GM12864 (cell line): ENCODE measurements around the gene RNF213.
"Not testable (repeated sequence)": the region's sequence is repeated elsewhere in the genome, so short reads cannot be mapped to it uniquely, and the experiment has no call there.

Source experiments
- DNase-seq: peaks from one replicate; pipeline ENCODE4 v3.0.0-alpha.2; 2011; ENCODE audit warnings: low read depth
- H3K4me3 ChIP-seq: 2 replicates; pipeline ENCODE4 v1.5.1; 2011; ENCODE audit warnings: mild to moderate bottlenecking, low read depth, low read length, control low read depth
- CTCF ChIP-seq: IDR thresholded peaks from 2 replicates; pipeline ENCODE4 v1.5.1; 2011; ENCODE audit warnings: low read depth, mild to moderate bottlenecking, moderate library complexity, low read length, control low read depth, inconsistent platforms; ENCODE audit errors: missing control alignments

The RNF213 gene

DNA sequence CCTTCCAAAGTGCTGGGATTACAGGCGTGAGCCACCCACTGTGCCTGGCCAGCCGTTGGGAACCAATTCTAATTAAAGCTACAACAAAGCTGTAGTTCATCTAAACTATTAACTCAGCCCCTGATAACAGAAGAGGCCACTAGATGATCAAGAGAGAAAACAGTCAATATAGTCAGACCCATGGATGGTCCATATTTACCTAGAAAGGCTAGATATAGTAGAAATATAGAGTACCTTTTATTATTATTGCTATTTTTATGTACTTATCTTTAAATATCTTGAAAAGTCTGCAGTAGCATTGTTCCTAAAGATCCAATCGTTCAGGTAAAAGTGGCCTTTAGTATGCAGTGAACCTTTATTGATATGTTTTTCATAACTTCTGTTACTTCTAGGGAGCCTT is 43.2 kb downstream of the RNF213 start:
- H3K4me3 ChIP-seq, result no peak overlapping the region
- DNase-seq, result no peak
- no peak for TF ChIP-seq CTCF

DNA sequence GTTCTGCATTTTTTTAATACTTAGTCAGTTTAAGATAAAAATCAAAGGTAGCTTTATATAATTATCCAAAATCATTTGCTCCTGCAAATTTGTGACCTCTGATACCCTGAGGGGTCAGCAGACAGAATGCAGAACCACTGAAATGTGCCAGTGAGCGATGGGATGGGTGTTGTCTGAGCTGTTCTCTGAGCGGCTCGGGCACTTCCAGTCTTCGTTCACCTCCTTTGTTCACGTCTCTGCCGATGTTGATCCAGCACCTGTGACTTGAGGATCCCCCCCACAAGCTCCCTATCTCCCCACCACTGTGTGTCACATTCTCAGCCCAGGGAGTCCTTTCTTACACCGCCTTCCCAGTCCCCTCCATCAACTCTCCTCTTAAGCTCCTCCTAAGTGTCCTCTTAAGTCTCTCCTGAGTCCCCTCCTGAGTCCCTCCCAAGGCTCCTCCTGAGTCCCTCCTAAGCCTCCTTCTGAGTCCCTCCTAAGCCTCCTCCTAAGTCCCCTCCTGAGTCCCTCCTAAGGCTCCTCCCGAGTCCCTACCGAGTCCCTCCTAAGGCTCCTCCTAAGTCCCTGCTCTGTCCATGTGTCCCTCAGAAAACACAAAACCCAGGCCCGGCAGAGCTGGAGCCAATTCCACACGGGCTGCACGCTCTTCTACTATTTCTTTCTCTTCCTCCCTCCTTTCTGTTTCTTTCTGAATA is 47.5 kb downstream of the RNF213 start:
- H3K4me3 ChIP-seq, result no peak overlapping the region
- no peak for DNase-seq
- TF ChIP-seq CTCF, result no peak

DNA sequence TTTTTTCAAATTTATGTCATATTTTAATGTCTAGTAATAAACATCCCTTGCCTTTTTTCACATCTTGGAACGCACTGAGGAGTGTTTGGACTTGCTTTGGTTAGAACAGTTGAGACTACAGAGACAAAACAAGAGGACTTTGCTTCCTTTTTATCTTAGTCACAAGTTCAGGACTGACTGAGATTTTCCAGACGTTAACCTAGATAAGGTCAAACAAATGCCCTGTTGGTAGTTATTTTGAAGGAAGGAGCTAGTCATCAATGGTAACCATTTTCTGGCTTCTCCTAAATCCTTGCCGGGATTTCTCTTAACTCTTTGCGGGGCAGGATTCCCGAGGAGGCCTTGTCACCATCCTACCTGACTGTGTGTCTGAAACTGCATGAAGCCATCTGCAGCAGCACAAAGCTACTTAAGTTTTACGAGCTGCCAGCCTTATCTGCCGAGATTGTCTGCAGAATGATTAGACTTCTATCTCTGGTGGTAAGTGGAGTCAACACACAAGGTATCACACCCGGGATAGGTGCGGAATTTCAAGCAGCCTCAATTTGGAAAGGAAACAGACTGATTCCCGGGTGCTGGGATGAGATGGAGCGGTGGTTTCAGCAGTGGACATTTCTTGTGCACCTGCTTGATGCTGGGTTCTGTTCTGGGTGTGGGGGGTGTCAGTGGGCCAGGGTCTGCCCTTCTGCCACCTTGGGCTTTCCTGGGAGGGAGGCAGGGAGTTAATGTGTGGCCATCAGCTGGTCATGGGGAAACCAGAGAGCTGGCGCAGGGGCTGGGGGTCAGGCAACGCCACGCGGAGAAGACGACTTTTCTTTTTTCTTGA is 48.3 kb downstream of the RNF213 start:
- no peak for TF ChIP-seq CTCF
- H3K4me3 ChIP-seq, result no peak overlapping the region
- DNase-seq, result no peak

DNA sequence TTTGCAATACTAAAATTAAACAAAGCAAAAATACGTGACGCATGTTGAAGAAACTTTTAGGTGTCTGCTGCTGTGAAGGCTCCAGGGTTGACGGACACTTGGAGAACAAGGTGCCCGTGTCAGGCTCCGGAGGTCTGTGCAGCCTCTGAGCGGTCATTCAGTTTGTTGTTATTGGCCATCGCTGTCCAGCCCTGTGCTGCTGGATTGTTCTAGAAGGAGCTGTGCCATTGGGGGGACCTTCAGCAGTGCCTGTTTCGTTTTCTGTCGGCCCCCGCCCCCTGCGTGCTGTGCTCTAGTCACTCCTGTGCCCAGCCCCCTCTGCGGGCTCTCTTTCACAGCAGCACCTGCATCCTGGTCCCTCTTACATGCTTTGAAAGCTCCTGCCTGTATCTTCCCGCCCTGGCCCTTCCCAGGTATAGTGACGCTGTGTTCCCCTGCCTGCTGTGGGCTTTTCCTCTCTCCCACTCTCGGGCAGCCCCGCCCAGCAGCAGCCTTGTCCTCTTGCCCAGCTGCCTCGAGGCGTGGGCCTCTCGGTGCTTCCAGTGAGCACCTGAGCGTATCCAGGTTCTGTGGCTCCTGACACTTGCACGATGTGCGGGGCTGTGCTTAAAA is 50.7 kb downstream of the RNF213 start:
- no peak for TF ChIP-seq CTCF
- no peak for DNase-seq
- H3K4me3 ChIP-seq, result no peak overlapping the region

DNA sequence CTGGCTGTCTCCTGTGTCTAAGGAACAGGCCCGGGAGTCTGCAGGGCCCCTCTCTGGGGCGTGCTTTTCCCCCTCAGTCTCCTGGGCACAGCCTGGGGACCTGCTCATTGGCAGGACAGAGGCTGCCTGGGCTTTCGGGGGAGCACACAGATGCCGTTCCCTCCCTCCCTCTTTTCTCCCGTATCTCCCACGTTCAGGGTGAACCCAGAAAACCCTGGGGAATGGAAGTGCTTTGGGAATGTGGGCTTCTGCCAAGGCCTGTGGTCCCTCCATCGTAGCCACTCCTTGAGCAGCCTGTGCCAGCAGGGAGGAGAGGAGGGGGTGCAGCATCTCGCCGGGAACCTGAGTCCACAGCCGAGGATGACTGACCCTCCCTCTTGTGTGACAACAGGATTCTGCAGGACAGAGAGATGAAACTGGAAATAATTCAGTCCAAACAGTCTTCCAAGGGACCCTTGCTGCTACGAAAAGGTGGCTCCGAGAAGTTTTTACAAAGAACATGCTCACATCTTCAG is 52.0 kb downstream of the RNF213 start:
- no peak overlapping the region for H3K4me3 ChIP-seq
- DNase-seq, result no peak
- TF ChIP-seq CTCF, result no peak

DNA sequence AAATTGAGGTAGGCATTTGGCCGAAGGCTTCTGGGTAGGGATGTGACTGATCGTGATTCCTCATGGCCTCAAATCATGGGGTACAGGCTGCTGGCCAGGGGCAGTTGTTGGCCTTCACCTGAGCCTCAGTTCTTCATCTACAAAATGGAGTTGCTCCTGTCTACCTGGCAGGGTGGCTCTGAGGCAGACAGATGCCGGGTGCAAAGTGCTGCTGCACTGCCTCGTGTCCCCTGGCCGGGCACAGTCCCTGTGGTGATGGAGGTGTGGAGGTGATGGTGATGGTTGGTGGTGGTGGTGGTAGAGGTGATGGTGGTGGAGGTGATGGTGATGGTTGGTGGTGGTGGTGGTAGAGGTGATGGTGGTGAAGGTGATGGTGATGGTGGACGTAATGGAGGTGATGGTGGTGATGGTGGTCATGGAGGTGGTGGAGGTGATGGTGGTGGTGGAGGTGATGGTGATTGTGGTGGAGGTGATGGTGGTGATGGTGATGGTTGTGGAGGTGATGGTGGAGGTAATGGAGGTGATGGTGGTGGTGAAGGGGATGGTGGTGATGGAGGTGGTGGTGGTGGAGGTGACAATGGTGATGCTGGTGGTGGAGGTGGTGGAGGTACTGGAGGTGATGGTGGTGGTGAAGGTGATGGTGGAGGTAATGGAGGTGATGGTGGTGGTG is 52.6 kb downstream of the RNF213 start:
- TF ChIP-seq CTCF, result no peak
- DNase-seq, result no peak
- H3K4me3 ChIP-seq, result no peak overlapping the region

GRCh38 chr17:80313946-80314345 is 53.3 kb downstream of the RNF213 start:
- DNase-seq, H3K4me3 ChIP-seq: not testable (repeated sequence)
